SK-N-SH (cell line): Measurements from ENCODE around the gene ARHGAP23. TPM values are rescaled to one million over a fixed set of nuclear protein-coding genes. Genes with fewer than 3 reads are reported as not detected.

Experiments
- CTCF ChIA-PET: fragments of 300-600, 350-600 bp; formaldehyde crosslinking; extraction: SDS; loops from one replicate; lab custom pipeline; 2021; lab: Yijun Ruan, JAX
- POLR2A ChIA-PET: fragments of 350-600 bp; sonication (Branson Sonifier 250); formaldehyde crosslinking; extraction: SDS; loops from one replicate; lab custom pipeline; 2020; ENCODE audit warnings: antibody characterized with exemption, inconsistent platforms; lab: Yijun Ruan, JAX
- DNase-seq: peaks from one replicate; pipeline ENCODE4 v3.0.0; 2012
- H2AFZ ChIP-seq: fragments of 200-600 bp; sonication (generic); 2 replicates; pipeline ENCODE4 v1.8.1; 2016; ENCODE audit warnings: antibody characterized with exemption, mild to moderate bottlenecking, low read depth
- H3F3A ChIP-seq: fragments of 200-600 bp; sonication (generic); replicated peaks from 2 replicates; pipeline ENCODE3; 2016; ENCODE audit warnings: antibody characterized with exemption, mild to moderate bottlenecking; ENCODE audit not compliant: insufficient read depth
- H3K27ac ChIP-seq, 2 experiments: fragments of 200-500 bp in 1 of 2; fragments of 200-600 bp in 1 of 2; sonication (Bioruptor generic) in 1 of 2; sonication (generic), shearing (Covaris generic) in 1 of 2; 2 replicates each; pipeline versions ENCODE4 v1.5.1 to v1.6.1; 2014 to 2016; ENCODE audit warnings: low read depth in 2 of 2, inconsistent platforms in 1 of 2, low read length in 1 of 2, mild to moderate bottlenecking in 1 of 2, mixed read lengths in 1 of 2
- H3K27me3 ChIP-seq: fragments of 200-600 bp; sonication (generic), shearing (Covaris generic); 2 replicates; pipeline ENCODE4 v1.6.1; 2016; ENCODE audit warnings: mixed run types; ENCODE audit not compliant: insufficient read depth
- H3K36me3 ChIP-seq, 2 experiments: fragments of 200-500 bp in 1 of 2; fragments of 200-600 bp in 1 of 2; sonication (Bioruptor generic) in 1 of 2; sonication (generic) in 1 of 2; replicated peaks in 1 of 2; 2 replicates each; pipeline versions ENCODE3 to v1.5.1; 2014 to 2016; ENCODE audit warnings: low read length in 1 of 2, mild to moderate bottlenecking in 1 of 2; ENCODE audit not compliant: insufficient read depth in 2 of 2, control insufficient read depth in 1 of 2
- H3K4me1 ChIP-seq, 2 experiments: fragments of 200-500 bp in 1 of 2; fragments of 200-600 bp in 1 of 2; sonication (Bioruptor generic) in 1 of 2; sonication (generic), shearing (Covaris generic) in 1 of 2; 2 replicates each; pipeline versions ENCODE4 v1.5.1 to v1.6.1; 2014 to 2016; ENCODE audit warnings: low read depth in 1 of 2, low read length in 1 of 2, mixed run types in 1 of 2; ENCODE audit not compliant: insufficient read depth in 2 of 2, control insufficient read depth in 1 of 2
- H3K4me2 ChIP-seq: fragments of 200-600 bp; sonication (generic), shearing (Covaris generic); 2 replicates; pipeline ENCODE4 v1.6.1; 2017; ENCODE audit warnings: mixed run types
- H3K4me3 ChIP-seq, 2 experiments: fragments of 200-500 bp in 1 of 2; fragments of 200-600 bp in 1 of 2; sonication (Bioruptor generic) in 1 of 2; sonication (generic), shearing (Covaris generic) in 1 of 2; 2 replicates each; pipeline versions ENCODE4 v1.5.1 to v1.8.1; 2014 to 2016; ENCODE audit warnings: low read depth in 2 of 2, inconsistent platforms in 1 of 2, low read length in 1 of 2, mild to moderate bottlenecking in 1 of 2, mixed read lengths in 1 of 2, moderate library complexity in 1 of 2
- H3K79me2 ChIP-seq: fragments of 200-600 bp; sonication (generic); 2 replicates; pipeline ENCODE4 v1.8.1; 2017; ENCODE audit warnings: mild to moderate bottlenecking; ENCODE audit not compliant: insufficient read depth
- H3K9ac ChIP-seq: fragments of 200-600 bp; sonication (generic); 2 replicates; pipeline ENCODE4 v1.6.1; 2017; ENCODE audit warnings: mixed run types
- H3K9me2 ChIP-seq: fragments of 200-600 bp; sonication (generic); 2 replicates; pipeline ENCODE4 v1.6.1; 2017; ENCODE audit warnings: mixed run types
- H3K9me3 ChIP-seq: fragments of 200-600 bp; sonication (generic); 2 replicates; pipeline ENCODE4 v1.6.1; 2017; ENCODE audit warnings: mixed run types, mild to moderate bottlenecking, moderate library complexity
- H4K20me1 ChIP-seq: fragments of 200-600 bp; sonication (generic); 2 replicates; pipeline ENCODE4 v1.6.1; 2017; ENCODE audit warnings: mild to moderate bottlenecking, mixed run types; ENCODE audit not compliant: insufficient read depth
- CHD2 ChIP-seq: fragments of 150-350 bp; IDR thresholded peaks from 2 replicates; pipeline ENCODE4 v1.6.1; 2018; ENCODE audit warnings: low read length; ENCODE audit not compliant: partially characterized antibody
- FOXM1 ChIP-seq: IDR thresholded peaks from 2 replicates; pipeline ENCODE4 v1.4.0; 2012; ENCODE audit warnings: low read depth, mild to moderate bottlenecking
- GABPA ChIP-seq: IDR thresholded peaks from 2 replicates; pipeline ENCODE4 v1.4.0; 2012; ENCODE audit warnings: low read depth, mild to moderate bottlenecking
- GATA2 ChIP-seq: sonication (generic); formaldehyde crosslinking; IDR thresholded peaks from 2 replicates; pipeline ENCODE4 v1.5.0; 2020; ENCODE audit warnings: mild to moderate bottlenecking, missing genetic modification reagents
- MEF2A ChIP-seq: IDR thresholded peaks from 2 replicates; pipeline ENCODE4 v1.4.0; 2012; ENCODE audit warnings: low read depth, borderline replicate concordance
- NFIC ChIP-seq: IDR thresholded peaks from 2 replicates; pipeline ENCODE4 v1.4.0; 2012; ENCODE audit warnings: borderline replicate concordance
- NRF1 ChIP-seq: IDR thresholded peaks from 2 replicates; pipeline ENCODE4 v1.6.1; 2012; ENCODE audit warnings: low read depth, mild to moderate bottlenecking, low read length
- RAD21 ChIP-seq: IDR thresholded peaks from 2 replicates; pipeline ENCODE4 v1.6.1; 2012; ENCODE audit warnings: mild to moderate bottlenecking, low read length
- RCOR1 ChIP-seq: fragments of 150-350 bp; IDR thresholded peaks from 2 replicates; pipeline ENCODE4 v1.6.1; 2017; ENCODE audit warnings: antibody characterized with exemption, low read length
- RFX5 ChIP-seq: IDR thresholded peaks from 2 replicates; pipeline ENCODE4 v1.6.1; 2012; ENCODE audit warnings: mild to moderate bottlenecking, improper control_type of control experiment, low read length
- SIN3A ChIP-seq: IDR thresholded peaks from 2 replicates; pipeline ENCODE4 v1.6.1; 2012; ENCODE audit warnings: low read depth, mild to moderate bottlenecking, low read length, moderate library complexity, borderline replicate concordance
- SMC3 ChIP-seq: IDR thresholded peaks from 2 replicates; pipeline ENCODE4 v1.6.1; 2012; ENCODE audit warnings: low read depth, low read length, improper control_type of control experiment
- TCF12 ChIP-seq: IDR thresholded peaks from 2 replicates; pipeline ENCODE4 v1.4.0; 2012
- TEAD4 ChIP-seq: IDR thresholded peaks from 2 replicates; pipeline ENCODE4 v1.4.0; 2012; ENCODE audit warnings: mild to moderate bottlenecking, borderline replicate concordance; ENCODE audit not compliant: insufficient read depth
- WGBS: methylation state at CpG from one replicate; pipeline ENCODE4 v1.1.6; 2017; ENCODE audit warnings: low lambda C conversion rate; 5-methylcytosine and 5-hydroxymethylcytosine counted together
- polyA plus RNA-seq, 3 experiments: library from polyadenylated mRNA; depleted of rRNA; stranded (reverse); fragments of >200 nt; gene quantifications; 2 replicates each; pipeline ENCODE4 v1.2.3, GENCODE V29; 2012
- TF ChIP-seq, protein P1 (sequence below): IDR thresholded peaks from 2 replicates; pipeline ENCODE4 v1.4.0; 2012; ENCODE audit warnings: low read depth, borderline replicate concordance
- TF ChIP-seq, protein P2 (sequence below): fragments of 200-600 bp; sonication (generic); IDR thresholded peaks from 2 replicates; pipeline ENCODE4 v1.6.1; 2017; ENCODE audit warnings: antibody characterized with exemption, mild to moderate bottlenecking, moderate library complexity
- TF ChIP-seq, protein P3 (sequence below): fragments of 150-350 bp; IDR thresholded peaks from 2 replicates; pipeline ENCODE4 v1.6.1; 2017; ENCODE audit warnings: antibody characterized with exemption, low read length, low read depth, borderline replicate concordance
- TF ChIP-seq, protein P4 (sequence below): IDR thresholded peaks from 2 replicates; pipeline ENCODE4 v1.6.1; 2012; ENCODE audit warnings: mild to moderate bottlenecking, low read depth, low read length, moderate library complexity

The ARHGAP23 gene
- polyA plus RNA-seq, 1 of the 3 experiments (the other 2 are of a cell fraction): 19.2 TPM

DNA sequence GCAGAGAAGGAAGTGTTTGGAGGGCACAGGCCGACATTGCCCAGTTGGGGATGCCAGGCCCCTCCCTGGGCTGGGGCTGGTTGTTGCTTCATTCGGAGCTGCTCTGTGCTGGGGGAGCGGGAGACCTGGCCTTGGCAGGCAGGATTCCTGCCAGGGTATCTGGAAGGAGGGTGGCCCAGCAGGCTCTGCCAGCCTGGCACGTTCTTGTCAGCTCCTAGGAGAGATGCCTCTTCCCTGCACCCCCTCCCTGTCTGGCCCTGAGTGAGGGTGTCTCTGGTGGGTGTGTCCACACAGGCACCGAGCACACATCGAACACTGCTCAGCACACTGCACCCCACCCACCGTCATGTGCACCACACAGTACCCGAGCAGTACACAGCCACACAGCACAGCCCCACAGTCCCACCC, 35.2 kb downstream of the ARHGAP23 start:
- Histone ChIP-seq H3K9me2 (no peaks in the 10 kb centered on the region), H3K27ac (peak overlapping the region; percentile 84 to 96; a peak in 2 of 4 replicates), H3K4me1 (peaks cover 9 to 34% of the 10 kb centered on the region in 2 experiments; a peak in 3 of 4 replicates), H3K79me2 (peaks cover 54% of the 10 kb centered on the region), H3K4me3 (no peak overlapping the region), H3K4me2 (peak overlapping the region; percentile 86; the same call in 1 of the 2 replicates), H3K36me3 (peaks cover 17 to 55% of the 10 kb centered on the region in 2 experiments), H3K9ac (no peak overlapping the region), H3K27me3 (no peaks in the 10 kb centered on the region), H4K20me1 (peaks cover 37% of the 10 kb centered on the region), H2AFZ (no peak overlapping the region), H3K9me3 (no peaks in the 10 kb centered on the region), H3F3A (peaks cover 7% of the 10 kb centered on the region)
- no peak for DNase-seq
- TF ChIP-seq RFX5 (no peak), NFIC (no peak), SIN3A (no peak), FOXM1 (no peak), MEF2A (no peak), GATA2 (CRISPR knock-in tag) (no peak), SMC3 (no peak), TCF12 (no peak), GABPA (no peak), TEAD4 (no peak), RCOR1 (no peak), NRF1 (no peak), CHD2 (no peak), RAD21 (no peak)
- TF ChIP-seq, protein P1, sequence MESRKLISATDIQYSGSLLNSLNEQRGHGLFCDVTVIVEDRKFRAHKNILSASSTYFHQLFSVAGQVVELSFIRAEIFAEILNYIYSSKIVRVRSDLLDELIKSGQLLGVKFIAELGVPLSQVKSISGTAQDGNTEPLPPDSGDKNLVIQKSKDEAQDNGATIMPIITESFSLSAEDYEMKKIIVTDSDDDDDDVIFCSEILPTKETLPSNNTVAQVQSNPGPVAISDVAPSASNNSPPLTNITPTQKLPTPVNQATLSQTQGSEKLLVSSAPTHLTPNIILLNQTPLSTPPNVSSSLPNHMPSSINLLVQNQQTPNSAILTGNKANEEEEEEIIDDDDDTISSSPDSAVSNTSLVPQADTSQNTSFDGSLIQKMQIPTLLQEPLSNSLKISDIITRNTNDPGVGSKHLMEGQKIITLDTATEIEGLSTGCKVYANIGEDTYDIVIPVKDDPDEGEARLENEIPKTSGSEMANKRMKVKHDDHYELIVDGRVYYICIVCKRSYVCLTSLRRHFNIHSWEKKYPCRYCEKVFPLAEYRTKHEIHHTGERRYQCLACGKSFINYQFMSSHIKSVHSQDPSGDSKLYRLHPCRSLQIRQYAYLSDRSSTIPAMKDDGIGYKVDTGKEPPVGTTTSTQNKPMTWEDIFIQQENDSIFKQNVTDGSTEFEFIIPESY: no peak
- TF ChIP-seq, protein P2, sequence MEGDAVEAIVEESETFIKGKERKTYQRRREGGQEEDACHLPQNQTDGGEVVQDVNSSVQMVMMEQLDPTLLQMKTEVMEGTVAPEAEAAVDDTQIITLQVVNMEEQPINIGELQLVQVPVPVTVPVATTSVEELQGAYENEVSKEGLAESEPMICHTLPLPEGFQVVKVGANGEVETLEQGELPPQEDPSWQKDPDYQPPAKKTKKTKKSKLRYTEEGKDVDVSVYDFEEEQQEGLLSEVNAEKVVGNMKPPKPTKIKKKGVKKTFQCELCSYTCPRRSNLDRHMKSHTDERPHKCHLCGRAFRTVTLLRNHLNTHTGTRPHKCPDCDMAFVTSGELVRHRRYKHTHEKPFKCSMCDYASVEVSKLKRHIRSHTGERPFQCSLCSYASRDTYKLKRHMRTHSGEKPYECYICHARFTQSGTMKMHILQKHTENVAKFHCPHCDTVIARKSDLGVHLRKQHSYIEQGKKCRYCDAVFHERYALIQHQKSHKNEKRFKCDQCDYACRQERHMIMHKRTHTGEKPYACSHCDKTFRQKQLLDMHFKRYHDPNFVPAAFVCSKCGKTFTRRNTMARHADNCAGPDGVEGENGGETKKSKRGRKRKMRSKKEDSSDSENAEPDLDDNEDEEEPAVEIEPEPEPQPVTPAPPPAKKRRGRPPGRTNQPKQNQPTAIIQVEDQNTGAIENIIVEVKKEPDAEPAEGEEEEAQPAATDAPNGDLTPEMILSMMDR: no peak
- TF ChIP-seq, protein P3, sequence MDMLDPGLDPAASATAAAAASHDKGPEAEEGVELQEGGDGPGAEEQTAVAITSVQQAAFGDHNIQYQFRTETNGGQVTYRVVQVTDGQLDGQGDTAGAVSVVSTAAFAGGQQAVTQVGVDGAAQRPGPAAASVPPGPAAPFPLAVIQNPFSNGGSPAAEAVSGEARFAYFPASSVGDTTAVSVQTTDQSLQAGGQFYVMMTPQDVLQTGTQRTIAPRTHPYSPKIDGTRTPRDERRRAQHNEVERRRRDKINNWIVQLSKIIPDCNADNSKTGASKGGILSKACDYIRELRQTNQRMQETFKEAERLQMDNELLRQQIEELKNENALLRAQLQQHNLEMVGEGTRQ: no peak
- TF ChIP-seq, protein P4, sequence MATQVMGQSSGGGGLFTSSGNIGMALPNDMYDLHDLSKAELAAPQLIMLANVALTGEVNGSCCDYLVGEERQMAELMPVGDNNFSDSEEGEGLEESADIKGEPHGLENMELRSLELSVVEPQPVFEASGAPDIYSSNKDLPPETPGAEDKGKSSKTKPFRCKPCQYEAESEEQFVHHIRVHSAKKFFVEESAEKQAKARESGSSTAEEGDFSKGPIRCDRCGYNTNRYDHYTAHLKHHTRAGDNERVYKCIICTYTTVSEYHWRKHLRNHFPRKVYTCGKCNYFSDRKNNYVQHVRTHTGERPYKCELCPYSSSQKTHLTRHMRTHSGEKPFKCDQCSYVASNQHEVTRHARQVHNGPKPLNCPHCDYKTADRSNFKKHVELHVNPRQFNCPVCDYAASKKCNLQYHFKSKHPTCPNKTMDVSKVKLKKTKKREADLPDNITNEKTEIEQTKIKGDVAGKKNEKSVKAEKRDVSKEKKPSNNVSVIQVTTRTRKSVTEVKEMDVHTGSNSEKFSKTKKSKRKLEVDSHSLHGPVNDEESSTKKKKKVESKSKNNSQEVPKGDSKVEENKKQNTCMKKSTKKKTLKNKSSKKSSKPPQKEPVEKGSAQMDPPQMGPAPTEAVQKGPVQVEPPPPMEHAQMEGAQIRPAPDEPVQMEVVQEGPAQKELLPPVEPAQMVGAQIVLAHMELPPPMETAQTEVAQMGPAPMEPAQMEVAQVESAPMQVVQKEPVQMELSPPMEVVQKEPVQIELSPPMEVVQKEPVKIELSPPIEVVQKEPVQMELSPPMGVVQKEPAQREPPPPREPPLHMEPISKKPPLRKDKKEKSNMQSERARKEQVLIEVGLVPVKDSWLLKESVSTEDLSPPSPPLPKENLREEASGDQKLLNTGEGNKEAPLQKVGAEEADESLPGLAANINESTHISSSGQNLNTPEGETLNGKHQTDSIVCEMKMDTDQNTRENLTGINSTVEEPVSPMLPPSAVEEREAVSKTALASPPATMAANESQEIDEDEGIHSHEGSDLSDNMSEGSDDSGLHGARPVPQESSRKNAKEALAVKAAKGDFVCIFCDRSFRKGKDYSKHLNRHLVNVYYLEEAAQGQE: no peak
- ChIA-PET CTCF (interaction anchor here (1.4 to 1.9 kb wide), 2 partner anchors 20 to 29 kb away, joined by 3 to 16 read pairs; no protein-coding TSS in a partner anchor), POLR2A (no interaction called here)
- 82% methylated on average over 3 of the region's 8 CpGs for WGBS
